Neuron (in vitro differentiated cells): ENCODE results near the gene CCR7.

ENCODE experiments used
- H2AFZ ChIP-seq: one replicate; pipeline ENCODE4 v1.6.1; 2013; ENCODE audit warnings: low read depth, mild to moderate bottlenecking, inconsistent platforms, low read length, moderate library complexity
- H3K27me3 ChIP-seq: one replicate; pipeline ENCODE4 v1.6.1; 2013; ENCODE audit warnings: low read length; ENCODE audit not compliant: insufficient read depth
- H3K36me3 ChIP-seq: one replicate; pipeline ENCODE4 v1.6.1; 2013; ENCODE audit warnings: low read length; ENCODE audit not compliant: insufficient read depth
- H3K4me1 ChIP-seq: one replicate; pipeline ENCODE4 v1.6.1; 2013; ENCODE audit warnings: low read length; ENCODE audit not compliant: insufficient read depth
- H3K4me3 ChIP-seq: 2 replicates; pipeline ENCODE4 v1.5.1; 2013; ENCODE audit warnings: mild to moderate bottlenecking, low read length, moderate library complexity
- H3K9me3 ChIP-seq: one replicate; pipeline ENCODE4 v1.6.1; 2013; ENCODE audit warnings: low read length

CCR7 gene

DNA sequence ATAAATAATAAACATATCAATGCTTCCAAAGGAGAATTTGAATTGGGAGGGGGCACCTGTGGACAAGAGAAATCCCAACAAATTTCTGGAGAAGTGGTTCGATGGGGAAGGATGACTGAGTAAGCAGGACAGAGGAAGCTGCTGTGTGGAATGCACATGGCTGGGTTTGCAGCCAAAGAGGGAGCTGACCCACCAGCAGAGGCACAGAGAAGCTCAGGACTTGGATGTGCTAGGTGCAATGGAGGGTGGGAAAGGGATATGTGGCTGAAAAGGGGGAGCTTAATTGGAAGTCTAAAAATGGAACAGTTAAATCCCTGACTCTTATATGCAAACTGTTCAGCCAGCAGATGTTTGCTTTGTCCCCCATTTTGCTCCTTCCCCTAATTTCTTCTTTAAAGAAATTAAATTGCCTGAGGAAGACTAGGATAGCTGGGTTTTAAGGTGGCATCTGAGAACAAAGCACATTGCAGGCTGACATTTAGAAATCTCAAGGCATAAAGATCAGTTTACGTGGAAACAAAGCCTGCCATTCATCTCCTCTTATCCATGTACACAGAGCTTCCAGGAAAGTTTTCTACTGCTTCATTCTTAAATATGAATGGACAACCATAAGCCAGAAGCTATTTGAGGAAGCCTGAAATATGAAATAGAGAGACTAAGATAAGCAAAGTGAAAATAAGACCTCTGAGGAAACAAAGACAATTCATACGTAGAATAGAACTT, 40.9 kb downstream of the CCR7 start:
- H3K4me1 ChIP-seq = peaks cover 11% of the 10 kb centered on the region
- no peaks in the 10 kb centered on the region for H3K27me3 ChIP-seq
- no peaks in the 10 kb centered on the region for H3K36me3 ChIP-seq
- no peak overlapping the region for H2AFZ ChIP-seq
- H3K4me3 ChIP-seq = no peak overlapping the region
- H3K9me3 ChIP-seq = peaks cover 2% of the 10 kb centered on the region

DNA sequence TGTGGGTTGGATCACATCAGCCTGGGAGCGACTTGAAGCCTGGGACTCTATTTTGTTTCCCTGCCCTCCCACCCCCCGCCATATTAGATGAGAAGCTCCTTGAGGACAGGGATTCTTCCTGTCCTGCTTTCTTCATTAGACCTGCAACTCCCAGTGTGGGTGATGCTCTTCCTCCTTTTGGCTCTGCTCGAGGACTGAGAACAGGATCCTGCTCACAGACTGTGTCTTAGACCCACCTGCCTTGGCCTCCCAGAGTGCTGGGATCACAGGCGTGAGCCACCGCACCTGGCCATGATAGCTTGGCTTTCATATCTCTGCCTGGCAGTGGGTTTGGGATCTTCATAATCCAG, 42.3 kb downstream of the CCR7 start:
- Histone ChIP-seq H3K4me1 (peaks cover 11% of the 10 kb centered on the region), H2AFZ (no peak overlapping the region), H3K4me3 (no peak overlapping the region), H3K36me3 (no peaks in the 10 kb centered on the region), H3K9me3 (peaks cover 2% of the 10 kb centered on the region), H3K27me3 (no peaks in the 10 kb centered on the region)

DNA sequence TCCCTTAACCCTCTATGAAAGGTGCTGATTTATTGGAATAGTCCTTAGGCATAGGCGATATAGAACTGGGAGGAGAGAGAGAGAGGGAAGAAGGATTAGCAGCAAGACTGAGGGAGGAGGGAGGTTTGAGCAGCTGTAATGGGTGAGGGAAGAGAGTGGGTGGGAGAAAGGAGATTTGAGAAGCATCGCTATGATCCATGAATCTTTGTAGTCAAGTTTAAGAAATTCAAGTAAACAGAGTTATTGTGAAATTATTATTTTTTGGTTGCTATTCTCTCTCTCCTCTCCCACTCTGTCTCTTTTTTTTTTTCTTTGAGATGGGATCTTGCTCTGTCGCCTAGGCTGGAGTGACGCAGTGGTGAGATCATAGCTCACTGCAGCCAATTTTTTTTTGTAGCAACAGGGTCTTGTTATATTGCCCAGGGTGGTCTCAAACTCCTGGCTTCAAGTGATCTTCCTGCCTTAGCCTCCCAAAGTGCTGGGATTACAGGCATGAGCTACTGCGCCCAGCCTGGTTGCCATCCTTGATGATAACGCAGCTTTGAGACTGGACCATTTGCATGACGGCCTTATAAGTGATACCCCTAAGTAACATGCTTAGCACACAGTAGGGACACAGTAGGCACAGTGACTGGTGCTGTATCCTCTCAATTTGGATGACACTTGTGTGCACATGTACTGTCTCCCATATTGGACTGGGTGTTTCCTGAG, 42.9 kb downstream of the CCR7 start:
- peaks cover 11% of the 10 kb centered on the region for H3K4me1 ChIP-seq
- H2AFZ ChIP-seq = no peak overlapping the region
- H3K27me3 ChIP-seq = no peaks in the 10 kb centered on the region
- no peaks in the 10 kb centered on the region for H3K36me3 ChIP-seq
- H3K9me3 ChIP-seq = peaks cover 2% of the 10 kb centered on the region
- H3K4me3 ChIP-seq = no peak overlapping the region

DNA sequence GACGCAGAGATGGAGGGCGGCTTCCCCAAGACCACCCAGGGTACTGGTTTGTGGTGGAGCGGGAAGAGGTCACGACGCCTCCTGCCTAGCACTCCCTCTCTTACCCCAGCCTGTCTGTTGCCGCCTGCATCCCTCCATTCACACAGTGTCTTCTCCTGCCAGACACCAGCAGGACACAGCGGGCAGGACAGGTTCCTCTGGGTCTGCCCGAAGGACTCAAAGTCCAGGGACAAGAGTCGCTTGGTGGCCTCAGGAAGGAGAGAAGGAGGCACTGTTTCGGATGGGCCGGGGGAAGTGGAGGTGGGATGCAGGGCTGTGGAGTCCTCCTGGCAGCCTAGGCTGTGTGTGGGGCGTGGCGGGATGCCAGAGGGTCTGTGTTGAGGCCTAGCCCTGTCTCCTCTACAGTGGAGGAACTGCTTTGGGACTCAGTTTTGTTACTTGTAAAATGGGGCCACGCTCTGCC, 44.2 kb downstream of the CCR7 start:
- Histone ChIP-seq H3K36me3 (no peaks in the 10 kb centered on the region), H3K4me3 (no peak overlapping the region), H3K27me3 (no peaks in the 10 kb centered on the region), H3K4me1 (peaks cover 7% of the 10 kb centered on the region), H2AFZ (no peak overlapping the region), H3K9me3 (no peaks in the 10 kb centered on the region)

DNA sequence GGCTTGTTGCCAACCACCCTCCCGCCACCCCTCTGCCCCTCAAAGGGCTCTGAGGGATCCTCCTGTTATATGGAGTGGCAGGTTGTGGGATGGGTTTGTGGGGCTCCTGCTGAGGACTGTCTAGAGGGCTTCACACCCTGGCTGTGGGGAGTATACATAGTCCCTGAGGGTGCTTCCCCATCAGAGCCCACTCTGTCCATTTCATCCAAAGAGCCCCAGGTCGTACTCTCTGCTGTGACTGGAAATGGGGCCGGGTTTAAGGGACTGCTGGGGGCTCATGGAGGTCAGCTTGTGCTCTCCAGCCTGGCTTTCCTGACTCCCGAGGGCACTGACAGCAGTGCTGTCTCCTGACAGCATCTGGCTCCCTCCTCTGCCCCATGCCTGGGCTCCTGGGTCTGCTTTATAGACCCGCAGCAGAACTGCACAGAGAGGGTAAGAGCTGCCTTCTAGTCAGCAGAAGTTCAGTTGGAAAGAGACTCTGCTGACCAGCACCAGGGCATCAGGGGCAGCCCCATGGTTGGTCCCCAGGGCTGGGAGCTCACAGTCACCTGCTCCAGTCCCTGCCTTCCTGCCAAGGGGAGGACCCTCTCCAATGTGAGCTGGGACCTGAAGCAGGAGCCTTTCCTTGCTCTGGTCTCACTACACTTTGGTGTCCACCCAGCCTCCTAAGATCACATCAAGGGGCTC, 46.0 kb downstream of the CCR7 start:
- no peak overlapping the region for H2AFZ ChIP-seq

DNA sequence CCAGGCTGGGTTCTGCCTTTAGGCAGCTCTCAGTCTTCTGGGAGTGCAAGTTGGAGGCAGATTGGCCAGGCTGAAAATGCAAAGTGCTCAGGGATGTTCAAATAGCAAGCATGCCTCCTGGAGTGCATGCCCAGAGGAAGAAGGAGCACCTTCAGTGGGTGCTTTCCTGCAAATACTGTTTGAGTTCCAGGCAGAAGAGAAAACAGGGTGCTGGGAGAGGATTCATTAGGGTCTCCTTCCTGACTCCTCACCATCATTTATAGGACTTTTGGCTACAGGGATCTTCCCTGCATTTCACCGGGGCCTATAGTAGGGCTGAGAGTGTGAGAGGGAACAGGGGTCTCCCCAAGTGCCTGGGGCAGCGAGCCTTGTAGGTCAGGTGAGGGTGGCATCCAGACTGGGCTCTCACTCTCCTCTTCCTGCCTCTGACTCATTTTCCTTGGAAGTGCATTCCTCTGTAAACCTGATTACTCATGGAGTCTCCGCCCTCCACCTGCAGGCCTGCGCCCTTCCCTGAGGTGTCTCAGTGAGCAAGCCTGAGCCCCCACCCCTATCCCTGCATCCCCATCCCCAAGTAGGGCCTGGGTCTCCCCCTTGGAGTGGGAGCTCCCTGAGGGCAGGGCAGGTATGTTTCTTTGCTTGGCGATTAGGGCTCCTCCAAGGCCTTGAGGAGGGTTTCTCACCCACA, 46.7 kb downstream of the CCR7 start:
- Histone ChIP-seq H3K4me1 (no peaks in the 10 kb centered on the region), H3K4me3 (no peak overlapping the region), H3K27me3 (no peaks in the 10 kb centered on the region), H3K9me3 (no peaks in the 10 kb centered on the region), H2AFZ (no peak overlapping the region), H3K36me3 (no peaks in the 10 kb centered on the region)

More for the DNA sequence above, 46.0 kb downstream of the CCR7 start:
- Histone ChIP-seq H3K4me3 (no peak overlapping the region), H3K4me1 (peaks cover 1% of the 10 kb centered on the region), H3K36me3 (no peaks in the 10 kb centered on the region), H3K27me3 (no peaks in the 10 kb centered on the region), H3K9me3 (no peaks in the 10 kb centered on the region)

DNA sequence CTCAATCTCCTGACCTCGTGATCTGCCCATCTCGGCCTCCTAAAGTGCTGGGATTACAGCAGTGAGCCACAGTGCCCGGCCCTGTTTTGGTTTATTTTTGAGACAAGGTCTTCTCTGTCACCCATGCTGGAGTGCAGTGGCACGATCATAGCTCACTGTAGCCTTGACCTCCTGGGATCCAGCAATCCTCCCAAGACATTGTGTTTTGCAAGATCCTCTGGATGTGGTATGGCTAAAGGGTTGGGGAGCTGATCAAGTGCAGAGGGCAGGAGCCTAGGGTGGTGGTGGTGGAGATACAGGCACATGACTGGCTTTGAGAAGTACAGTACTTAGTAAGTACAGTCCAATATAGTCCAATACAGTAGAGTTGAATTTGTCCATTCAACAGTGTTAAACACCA, 47.3 kb downstream of the CCR7 start:
- Histone ChIP-seq H3K27me3 (no peaks in the 10 kb centered on the region), H3K4me1 (no peaks in the 10 kb centered on the region), H3K36me3 (no peaks in the 10 kb centered on the region), H2AFZ (no peak overlapping the region), H3K9me3 (no peaks in the 10 kb centered on the region), H3K4me3 (no peak overlapping the region)

DNA sequence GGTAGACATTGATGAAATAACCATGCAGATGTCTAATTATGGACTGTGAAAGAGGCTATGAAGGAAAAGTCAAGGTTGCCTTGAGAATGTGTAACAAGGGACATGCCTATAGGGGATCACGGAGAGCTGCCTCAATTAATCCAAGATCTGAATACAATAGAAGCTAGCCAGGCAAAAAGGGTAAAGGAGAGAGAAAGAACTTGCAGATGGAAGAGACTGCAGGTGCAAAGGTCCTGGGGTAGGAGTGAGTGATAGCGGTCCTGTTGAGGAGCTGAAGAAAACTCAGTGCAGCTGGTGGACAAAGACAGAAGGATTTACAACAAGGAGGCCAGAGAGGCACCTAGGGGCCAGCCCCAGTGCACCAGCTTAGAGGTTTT, 48.0 kb downstream of the CCR7 start:
- H3K36me3 ChIP-seq = no peaks in the 10 kb centered on the region

DNA sequence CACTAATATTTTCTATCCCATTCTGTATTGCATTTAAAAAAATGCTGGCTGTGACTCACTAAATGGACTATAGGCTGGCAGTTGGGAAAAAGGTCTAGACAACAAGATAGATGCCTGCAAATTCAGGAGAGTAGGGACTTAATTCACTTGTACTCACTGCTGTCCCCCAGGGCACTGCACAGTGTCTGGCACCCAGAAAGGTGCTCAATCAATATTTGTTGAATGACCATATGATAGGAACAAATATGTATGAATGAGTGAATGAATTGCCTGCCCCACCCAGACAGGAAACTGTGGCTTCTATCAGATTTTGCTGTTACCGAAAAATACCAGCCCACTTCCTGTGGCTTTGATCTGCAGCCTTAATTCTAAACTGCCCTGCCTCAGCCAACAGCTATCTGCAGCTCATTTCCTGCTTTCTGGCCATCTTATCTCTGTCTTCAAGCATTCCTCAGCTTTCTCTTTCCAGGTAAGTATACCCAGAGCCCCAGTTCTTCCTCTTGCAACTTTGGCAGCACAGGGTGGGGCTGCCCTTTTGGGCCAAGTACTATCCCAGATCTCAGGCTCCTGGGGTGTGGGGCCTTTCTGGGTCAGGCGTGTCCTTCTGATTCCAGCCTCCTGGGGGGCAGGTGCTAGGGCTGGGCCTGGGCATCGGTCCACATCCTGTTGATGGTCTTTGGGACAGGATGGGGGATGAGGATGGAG, 48.5 kb downstream of the CCR7 start:
- H3K9me3 ChIP-seq = no peaks in the 10 kb centered on the region
- no peaks in the 10 kb centered on the region for H3K27me3 ChIP-seq
- no peaks in the 10 kb centered on the region for H3K36me3 ChIP-seq
- H3K4me1 ChIP-seq = no peaks in the 10 kb centered on the region
- H3K4me3 ChIP-seq = no peak overlapping the region
- no peak overlapping the region for H2AFZ ChIP-seq

More for the DNA sequence above, 48.0 kb downstream of the CCR7 start:
- no peak overlapping the region for H3K4me3 ChIP-seq
- no peaks in the 10 kb centered on the region for H3K9me3 ChIP-seq
- no peaks in the 10 kb centered on the region for H3K27me3 ChIP-seq
- no peak overlapping the region for H2AFZ ChIP-seq
- no peaks in the 10 kb centered on the region for H3K4me1 ChIP-seq

DNA sequence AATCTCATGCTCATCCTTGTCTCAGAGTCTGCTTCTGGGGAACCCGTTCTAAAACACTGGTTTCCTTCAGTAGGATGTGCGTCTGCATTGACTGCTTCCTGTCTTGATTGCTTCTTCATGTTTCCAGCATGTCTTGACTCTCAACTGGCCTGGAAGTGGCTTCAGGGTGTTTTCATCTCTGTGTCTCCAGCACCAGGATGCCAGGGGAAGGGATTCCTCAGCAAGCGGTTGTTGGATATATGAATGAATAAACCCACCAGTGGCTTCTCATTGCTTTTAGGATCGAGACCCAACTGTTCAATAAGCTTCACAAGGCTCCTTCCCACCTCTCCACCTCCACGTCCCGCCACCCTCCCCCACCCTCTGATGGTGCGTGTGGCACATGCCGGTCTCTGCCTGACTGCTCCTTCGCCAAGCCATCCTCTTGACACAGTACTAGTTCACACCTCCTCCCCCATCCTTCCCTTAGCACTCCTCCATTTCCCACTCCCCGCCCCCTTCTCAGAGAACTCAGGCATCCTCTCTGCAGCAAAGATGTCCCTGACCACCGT, 49.7 kb downstream of the CCR7 start:
- Histone ChIP-seq H3K9me3 (no peaks in the 10 kb centered on the region), H3K4me3 (no peak overlapping the region), H2AFZ (no peak overlapping the region), H3K36me3 (no peaks in the 10 kb centered on the region), H3K4me1 (peaks cover 5% of the 10 kb centered on the region), H3K27me3 (no peaks in the 10 kb centered on the region)

DNA sequence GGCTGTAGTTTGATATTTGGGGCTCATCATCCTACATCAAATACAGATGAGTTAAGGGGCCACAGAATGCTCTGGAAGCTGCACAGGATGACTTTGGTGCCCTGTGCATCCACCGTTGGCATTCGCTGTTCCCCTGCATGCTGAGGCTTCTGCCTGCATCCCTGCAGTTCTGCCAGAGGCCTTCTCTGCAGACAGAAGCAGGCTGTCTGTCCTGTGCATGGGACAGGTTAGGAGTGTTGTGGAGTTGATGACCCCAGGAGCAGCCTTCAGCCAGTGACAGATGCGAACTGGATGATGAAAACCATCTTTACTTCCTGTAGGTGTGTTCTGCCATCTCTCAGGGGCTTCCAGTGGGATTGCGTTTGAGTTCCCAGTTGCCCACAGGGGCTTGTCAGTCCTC, 50.3 kb downstream of the CCR7 start:
- H3K9me3 ChIP-seq = no peaks in the 10 kb centered on the region
- peaks cover 5% of the 10 kb centered on the region for H3K4me1 ChIP-seq
- no peak overlapping the region for H2AFZ ChIP-seq
- no peak overlapping the region for H3K4me3 ChIP-seq
- no peaks in the 10 kb centered on the region for H3K27me3 ChIP-seq
- H3K36me3 ChIP-seq = no peaks in the 10 kb centered on the region

DNA sequence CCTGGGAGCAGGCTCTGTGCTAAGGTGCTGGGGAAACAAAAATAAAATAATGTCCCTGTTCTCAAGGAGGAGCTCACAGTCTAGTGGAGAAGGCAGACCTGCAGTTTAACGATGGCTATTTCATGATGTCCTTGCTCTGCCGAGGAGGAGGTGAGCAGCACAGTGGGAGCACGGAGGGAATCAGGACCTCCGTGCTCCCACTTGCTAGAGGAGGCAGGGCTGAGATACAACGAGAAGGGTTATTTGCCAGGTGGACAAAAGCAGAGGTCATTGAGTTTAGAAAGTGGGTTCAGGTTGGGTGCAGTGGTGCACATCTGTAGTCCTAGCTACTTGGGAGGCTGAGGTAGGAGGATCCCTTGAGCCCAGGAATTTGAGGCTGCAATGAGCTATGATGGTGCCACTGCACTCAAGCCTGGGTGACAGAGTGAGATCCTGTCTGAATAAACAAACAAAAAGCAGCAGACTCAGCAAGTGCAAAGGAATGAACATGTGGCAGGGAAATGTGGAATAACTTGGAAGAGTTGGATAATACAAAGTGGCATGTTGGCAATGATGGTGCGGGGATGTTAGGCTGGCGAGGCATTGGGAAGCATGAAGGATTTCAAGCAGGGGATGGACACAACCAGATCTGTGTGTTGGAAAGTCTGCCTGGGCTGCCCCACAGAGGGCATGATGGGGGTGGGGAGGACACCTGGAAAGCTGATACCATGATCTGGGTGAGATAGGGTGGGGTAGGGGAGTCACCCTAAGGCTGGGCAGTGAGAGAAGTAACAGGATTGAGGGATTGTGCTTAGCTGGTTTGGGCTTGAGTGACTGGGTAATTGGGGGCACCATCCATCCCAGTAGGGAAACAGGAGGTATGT, 51.0 kb downstream of the CCR7 start:
- H3K4me3 ChIP-seq = no peak overlapping the region
- H3K9me3 ChIP-seq = no peaks in the 10 kb centered on the region
- no peaks in the 10 kb centered on the region for H3K36me3 ChIP-seq
- no peaks in the 10 kb centered on the region for H3K27me3 ChIP-seq
- H3K4me1 ChIP-seq = peaks cover 5% of the 10 kb centered on the region
- H2AFZ ChIP-seq = no peak overlapping the region
